ENCODE data around the gene RTF1. TPM values are rescaled to one million over a fixed set of nuclear protein-coding genes. Genes with fewer than 3 reads are reported as not detected.

The RTF1 gene
- total RNA-seq, 6 donors from 2014 or later, result 22.6 to 58.1 (median 27.2) TPM

DNA sequence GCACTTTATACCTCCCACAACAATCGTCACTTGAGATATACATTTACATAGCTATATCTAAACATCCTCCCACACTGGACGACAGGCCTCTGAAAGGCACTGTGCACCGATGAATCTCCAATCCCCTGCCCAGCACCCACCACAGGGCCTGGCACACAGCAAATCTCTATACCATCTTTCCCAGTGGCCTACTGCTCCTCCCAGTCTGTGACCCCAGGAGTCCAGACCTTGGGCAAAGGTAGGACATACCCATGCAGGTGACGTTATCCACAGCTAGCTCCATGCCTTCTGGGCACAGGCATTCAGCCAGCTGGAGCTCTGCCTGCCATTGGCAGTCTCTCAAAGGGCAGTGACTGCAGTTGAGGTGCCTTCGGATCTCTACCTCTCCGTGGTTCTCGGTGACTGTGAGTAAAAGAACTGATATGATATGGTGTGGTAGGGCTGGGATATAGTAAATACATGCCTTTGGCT lies 91.0 kb downstream of the RTF1 start:
- ATAC-seq (ENCODE audit: low FRiP score in 2 of 2), result peak in 1 of 2 donors; percentile 4
- peaks cover 0 to 21% (median 13%) of the 10 kb centered on the region in 4 donors for H3K27me3 ChIP-seq

DNA sequence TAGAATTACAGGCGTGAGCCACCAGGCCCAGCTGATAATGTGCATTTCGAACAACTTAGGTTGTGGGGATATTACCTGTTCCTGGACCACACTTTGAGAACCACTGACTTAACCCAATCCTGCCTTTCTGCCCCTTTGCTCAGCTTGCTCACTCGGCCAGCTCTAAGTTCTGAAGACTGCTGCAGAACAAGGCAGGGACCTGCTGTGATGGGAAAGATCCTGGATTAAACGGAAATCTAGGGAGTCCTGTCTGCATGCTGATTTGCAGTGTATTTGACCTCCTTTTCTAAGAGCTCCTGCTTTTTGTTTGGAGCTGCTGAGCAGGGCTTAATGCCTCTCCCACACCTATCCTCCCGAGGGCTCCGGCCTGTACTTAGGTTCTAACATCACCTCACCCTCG lies 93.8 kb downstream of the RTF1 start:
- 84 to 94% methylated on average over 7 of the region's 7 CpGs for WGBS, 2 donors
- DNase-seq, result no peak

More for the DNA sequence above, 91.0 kb downstream of the RTF1 start:
- DNase-seq, result no peak
- Histone ChIP-seq H3K36me3 (no peaks in the 10 kb centered on the region), H3K27ac (no peak overlapping the region), H3K4me1 (peaks cover 19 to 25% (median 21%) of the 10 kb centered on the region in 4 donors), H3K9me3 (no peaks in the 10 kb centered on the region), H3K4me3 (no peak overlapping the region)
- 55 to 84% methylated on average over 7 of the region's 7 CpGs for WGBS, 2 donors
- no peak for TF ChIP-seq EP300 (IDR thresholded peaks at IDR 0.05)
- no peak for TF ChIP-seq POLR2AphosphoS5 (IDR thresholded peaks at IDR 0.05)

DNA sequence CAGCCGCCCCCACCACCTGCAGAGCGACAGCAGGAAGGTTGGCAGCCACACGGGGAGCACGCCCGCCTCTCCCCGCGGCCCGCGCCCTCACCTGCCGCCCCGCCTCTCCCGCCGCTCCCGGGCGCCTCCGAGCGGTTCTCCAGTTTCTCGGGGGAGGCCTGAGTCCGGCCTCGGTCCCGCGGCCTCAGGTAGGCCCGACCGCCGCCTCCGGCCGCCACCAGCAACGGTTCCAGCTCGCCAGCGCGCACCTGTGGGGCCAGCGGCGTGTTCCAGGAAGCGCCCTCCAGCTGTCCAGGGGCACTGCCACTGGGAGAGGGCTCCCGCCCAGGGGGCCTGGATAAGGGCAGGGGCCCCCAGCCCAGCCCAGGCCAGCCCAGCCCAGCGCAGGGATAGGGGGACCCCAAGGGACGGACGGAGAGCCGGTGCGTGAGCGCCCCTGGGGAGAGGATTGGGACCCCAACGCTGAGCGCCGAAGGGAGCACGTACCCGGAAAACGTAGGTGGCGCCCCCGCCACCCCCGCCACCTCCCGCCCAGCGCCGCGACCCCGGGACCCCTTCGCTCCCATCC lies 94.5 kb downstream of the RTF1 start:
- DNase-seq, result peak in 1 of 2 donors; percentile 85
- ATAC-seq (ENCODE audit: low FRiP score in 2 of 2), result no peak
- Histone ChIP-seq H3K9me3 (no peaks in the 10 kb centered on the region), H3K27ac (peak overlapping the region in 1 of 4 donors; percentile 27), H3K4me1 (peaks cover 25 to 34% (median 28%) of the 10 kb centered on the region in 4 donors), H3K36me3 (no peaks in the 10 kb centered on the region), H3K27me3 (peaks cover 0 to 29% (median 18%) of the 10 kb centered on the region in 4 donors), H3K4me3 (peak overlapping the region in 3 of 4 donors; percentile 45 to 55 (median 47))
- TF ChIP-seq, protein P1, sequence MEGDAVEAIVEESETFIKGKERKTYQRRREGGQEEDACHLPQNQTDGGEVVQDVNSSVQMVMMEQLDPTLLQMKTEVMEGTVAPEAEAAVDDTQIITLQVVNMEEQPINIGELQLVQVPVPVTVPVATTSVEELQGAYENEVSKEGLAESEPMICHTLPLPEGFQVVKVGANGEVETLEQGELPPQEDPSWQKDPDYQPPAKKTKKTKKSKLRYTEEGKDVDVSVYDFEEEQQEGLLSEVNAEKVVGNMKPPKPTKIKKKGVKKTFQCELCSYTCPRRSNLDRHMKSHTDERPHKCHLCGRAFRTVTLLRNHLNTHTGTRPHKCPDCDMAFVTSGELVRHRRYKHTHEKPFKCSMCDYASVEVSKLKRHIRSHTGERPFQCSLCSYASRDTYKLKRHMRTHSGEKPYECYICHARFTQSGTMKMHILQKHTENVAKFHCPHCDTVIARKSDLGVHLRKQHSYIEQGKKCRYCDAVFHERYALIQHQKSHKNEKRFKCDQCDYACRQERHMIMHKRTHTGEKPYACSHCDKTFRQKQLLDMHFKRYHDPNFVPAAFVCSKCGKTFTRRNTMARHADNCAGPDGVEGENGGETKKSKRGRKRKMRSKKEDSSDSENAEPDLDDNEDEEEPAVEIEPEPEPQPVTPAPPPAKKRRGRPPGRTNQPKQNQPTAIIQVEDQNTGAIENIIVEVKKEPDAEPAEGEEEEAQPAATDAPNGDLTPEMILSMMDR (IDR thresholded peaks at IDR 0.05), result no peak
- TF ChIP-seq POLR2A (IDR thresholded peaks at IDR 0.05), result no peak
- TF ChIP-seq EP300 (IDR thresholded peaks at IDR 0.05), result no peak
- TF ChIP-seq POLR2AphosphoS5 (IDR thresholded peaks at IDR 0.05), result no peak
- WGBS, 2 donors, result 20 to 50% methylated on average over 5 to 30 of the region's 56 CpGs

More for the DNA sequence above, 93.8 kb downstream of the RTF1 start:
- no peaks in the 10 kb centered on the region for H3K36me3 ChIP-seq
- TF ChIP-seq, protein P1 (IDR thresholded peaks at IDR 0.05), result no peak
- no peak for TF ChIP-seq POLR2A (IDR thresholded peaks at IDR 0.05)
- TF ChIP-seq EP300 (IDR thresholded peaks at IDR 0.05), result no peak
- TF ChIP-seq POLR2AphosphoS5 (IDR thresholded peaks at IDR 0.05), result no peak
- no peak for ATAC-seq (ENCODE audit: low FRiP score in 2 of 2)
- no peak overlapping the region for H3K27ac ChIP-seq
- H3K27me3 ChIP-seq, result peaks cover 0 to 29% (median 18%) of the 10 kb centered on the region in 4 donors
- H3K4me1 ChIP-seq, result peaks cover 25 to 34% (median 28%) of the 10 kb centered on the region in 4 donors
- H3K9me3 ChIP-seq, result no peaks in the 10 kb centered on the region
- no peak overlapping the region for H3K4me3 ChIP-seq

DNA sequence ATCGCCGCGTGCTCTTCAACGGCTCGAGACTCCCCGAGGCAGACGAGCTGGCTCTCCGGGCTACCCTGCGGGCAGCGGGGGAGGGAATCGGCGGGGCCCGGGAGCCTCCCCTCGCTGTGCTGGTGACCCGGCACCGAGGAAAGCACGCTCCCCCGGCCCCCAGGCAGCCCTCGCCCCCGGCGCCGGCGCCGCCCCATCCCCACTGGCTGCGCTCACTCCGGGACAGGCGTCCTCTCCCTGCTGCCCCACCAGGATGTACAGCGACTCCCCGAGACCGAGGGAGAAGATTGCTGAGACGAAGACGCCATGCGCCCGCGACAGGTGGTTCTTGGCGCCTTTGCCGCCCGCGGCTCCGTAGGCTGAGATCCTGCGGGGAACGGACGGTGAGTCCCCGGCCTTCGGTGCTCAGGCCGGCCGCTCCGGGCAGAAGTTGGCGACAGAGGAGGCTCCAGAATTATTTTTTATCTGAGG lies 95.0 kb downstream of the RTF1 start:
- Histone ChIP-seq H3K4me1 (peaks cover 25 to 34% (median 28%) of the 10 kb centered on the region in 4 donors), H3K4me3 (peak overlapping the region in 3 of 4 donors; percentile 45 to 55 (median 47)), H3K36me3 (no peaks in the 10 kb centered on the region), H3K27ac (peak overlapping the region in 1 of 4 donors; percentile 27), H3K27me3 (peaks cover 0 to 29% (median 18%) of the 10 kb centered on the region in 4 donors), H3K9me3 (no peaks in the 10 kb centered on the region)
- TF ChIP-seq, protein P1 (IDR thresholded peaks at IDR 0.05), result no peak
- TF ChIP-seq POLR2AphosphoS5 (IDR thresholded peaks at IDR 0.05) (no peak), POLR2A (IDR thresholded peaks at IDR 0.05) (no peak), EP300 (IDR thresholded peaks at IDR 0.05) (no peak)
- ATAC-seq (ENCODE audit: low FRiP score in 2 of 2) (no peak), DNase-seq (peak in 1 of 2 donors; percentile 82)
- WGBS, 2 donors, result 1 to 6% methylated on average over 14 to 19 of the region's 49 CpGs

DNA sequence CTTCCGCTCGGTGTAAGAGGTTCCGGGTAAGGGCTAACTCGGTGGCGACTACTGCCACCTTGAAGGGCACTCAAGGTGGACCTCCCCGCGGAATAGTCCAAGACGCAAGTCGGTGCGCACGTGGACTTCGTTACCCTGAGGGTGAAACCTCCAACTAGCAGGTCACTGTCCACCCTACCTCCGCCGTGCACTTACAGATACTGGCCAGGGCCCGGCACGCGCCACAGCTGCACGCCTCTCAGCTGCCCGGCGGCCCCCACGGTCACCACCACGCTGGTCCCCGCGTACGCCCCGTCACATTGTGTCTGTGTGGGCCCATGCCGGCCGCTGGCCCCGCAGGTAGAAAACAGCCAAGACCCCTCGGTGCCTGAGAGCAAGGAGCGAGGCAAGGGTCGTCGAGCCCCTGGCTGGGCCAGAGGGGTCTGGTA lies 95.6 kb downstream of the RTF1 start:
- H3K9me3 ChIP-seq, result no peaks in the 10 kb centered on the region
- DNase-seq (peak in 1 of 2 donors; percentile 83), ATAC-seq (ENCODE audit: low FRiP score in 2 of 2) (peak in 1 of 2 donors; percentile 33)
- TF ChIP-seq, protein P1 (IDR thresholded peaks at IDR 0.05), result no peak
- WGBS, 2 donors, result 4 to 13% methylated on average over 4 to 33 of the region's 33 CpGs
- peaks cover 25 to 34% (median 28%) of the 10 kb centered on the region in 4 donors for H3K4me1 ChIP-seq
- peaks cover 0 to 2% (median 0%) of the 10 kb centered on the region in 4 donors for H3K36me3 ChIP-seq
- peak overlapping the region; percentile 1 to 55 (median 46) for H3K4me3 ChIP-seq
- peak overlapping the region in 1 of 4 donors; percentile 64 for H3K27ac ChIP-seq
- H3K27me3 ChIP-seq, result peaks cover 0 to 29% (median 18%) of the 10 kb centered on the region in 4 donors

Data from upper lobe of left lung (tissue), 6 donors.